Activated T-cell treated with anti-CD3 and anti-CD28 coated beads for 48 hours (primary cell): ENCODE results near the gene AIP.
"Not testable (repeated sequence)": the region's sequence is repeated elsewhere in the genome, so short reads cannot be mapped to it uniquely, and the experiment has no call there.

ENCODE experiments used
- DNase-seq: peaks from one replicate; pipeline ENCODE4 v3.0.0-alpha.2; 2020; ENCODE audit warnings: low read depth

The AIP gene

DNA sequence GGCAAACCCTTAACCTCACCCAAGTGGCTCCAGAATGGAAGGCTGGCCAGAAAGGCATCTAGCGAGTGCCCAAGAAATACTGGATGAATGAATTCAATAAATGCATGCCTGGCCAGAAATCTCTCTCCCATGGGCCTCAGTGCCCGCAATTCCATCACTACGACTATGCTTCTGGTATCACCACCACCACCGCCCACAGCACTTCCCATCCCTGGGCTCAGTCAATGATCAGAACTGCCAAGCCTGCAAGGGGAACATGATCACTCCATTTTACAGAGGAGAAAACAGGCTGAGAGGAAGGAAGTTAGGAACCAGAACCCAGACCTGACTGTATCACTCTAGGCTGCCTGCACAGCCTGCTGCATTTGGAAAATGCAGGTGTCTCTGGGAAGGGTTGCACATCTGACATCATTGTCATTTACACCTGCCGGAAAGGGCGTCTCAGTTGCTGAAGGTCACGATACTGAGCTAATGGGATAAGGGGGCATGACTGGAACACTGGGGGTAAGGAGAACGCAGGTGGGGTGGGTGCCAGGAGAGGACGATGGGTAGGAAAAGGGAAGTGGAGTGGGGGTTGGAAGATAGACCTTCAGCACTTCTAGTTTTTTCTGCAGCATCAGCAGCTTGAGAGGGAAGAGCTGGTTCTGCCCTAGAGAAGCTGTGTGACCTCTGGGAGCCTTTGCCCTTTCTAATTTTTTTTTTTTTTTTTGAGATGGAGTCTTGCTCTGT is 33.5 kb upstream of the AIP start:
- DNase-seq = no peak

GRCh38 chr11:67450796-67451657 is 31.8 kb upstream of the AIP start:
- DNase-seq = no peak

DNA sequence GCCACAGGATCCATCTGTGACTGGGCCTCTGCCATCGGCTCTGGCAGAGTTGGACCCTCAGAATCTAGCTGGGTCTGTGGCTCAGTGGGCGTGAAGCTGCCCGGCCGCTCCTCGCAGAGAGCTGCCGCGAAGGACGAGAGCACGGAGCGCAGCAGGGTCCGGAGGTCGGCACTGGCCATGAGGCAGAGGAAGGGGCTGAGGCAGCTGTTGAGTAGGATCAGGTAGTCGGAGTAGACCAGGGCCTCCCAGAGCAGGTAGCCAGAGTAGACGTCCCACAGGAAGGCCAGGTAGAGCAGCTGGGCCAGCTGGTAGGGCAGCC is 31.2 kb upstream of the AIP start:
- DNase-seq = no peak

DNA sequence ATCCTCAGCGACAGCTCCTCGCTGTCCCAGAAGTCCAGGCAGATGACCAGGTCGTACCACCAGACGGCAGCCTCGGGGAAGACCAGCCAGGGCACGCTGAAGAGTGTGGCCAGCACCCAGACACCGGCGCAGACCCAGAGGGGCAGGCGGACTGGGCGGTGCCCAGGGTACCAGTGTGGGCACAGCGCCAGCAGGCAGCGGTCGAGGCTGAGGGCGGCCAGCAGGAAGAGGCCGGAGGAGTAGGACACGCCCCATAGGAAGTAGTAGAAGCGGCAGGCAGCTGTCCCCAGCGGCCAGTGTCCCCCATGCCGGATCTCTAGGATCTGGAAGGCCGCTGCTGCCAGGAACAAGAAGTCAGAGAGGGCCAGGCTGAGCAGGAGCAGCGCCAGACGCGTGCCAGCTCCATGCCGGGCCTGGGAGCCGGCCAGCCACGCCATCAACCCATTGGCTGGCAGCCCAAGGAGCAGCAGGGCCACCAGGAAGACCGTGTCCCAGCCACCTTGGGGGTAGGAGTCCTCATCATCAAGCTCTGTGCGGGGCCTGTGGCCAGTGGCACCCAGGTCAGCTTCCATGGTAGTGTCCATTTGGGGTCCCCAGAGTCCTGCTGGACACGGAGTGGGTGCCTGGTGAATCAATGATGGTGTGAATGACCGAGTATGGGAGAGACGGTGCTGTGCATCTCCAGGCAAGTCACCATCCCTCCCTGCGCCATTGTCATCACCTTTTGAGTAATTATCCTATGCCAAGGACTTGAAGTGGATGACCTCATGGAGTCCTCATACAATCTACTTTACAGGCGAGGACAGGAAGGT is 30.5 kb upstream of the AIP start, which contains the start of gene GPR152:
Gene GPR152, minus strand, starts transcription at position 589 of the 812 bp plus-strand sequence. Its CDS starts 5 bp downstream, at position 584.
- DNase-seq = no peak

- DNase-seq = no peak
These were observed 28.8 kb upstream of the AIP start for GRCh38 chr11:67453816-67454732.

DNA sequence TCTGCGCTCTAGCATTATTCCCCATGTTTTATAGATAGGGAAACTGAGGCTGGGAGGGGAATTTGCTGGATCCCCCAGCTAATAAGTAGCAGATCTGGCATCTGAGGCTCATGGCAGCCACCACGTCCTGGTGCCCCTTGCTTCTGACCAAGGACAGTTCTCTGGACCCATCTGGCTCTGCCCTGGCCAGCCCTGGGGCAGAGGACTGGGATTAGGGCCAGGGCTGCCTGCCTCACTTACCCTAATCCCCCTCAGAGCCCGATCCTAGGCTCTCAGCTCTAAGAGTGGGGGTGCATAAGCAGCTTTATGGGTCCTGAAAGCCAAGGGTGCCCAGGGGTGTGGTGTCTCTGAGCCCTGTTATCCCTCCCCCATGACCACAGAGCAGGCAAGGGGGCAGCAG is 27.8 kb upstream of the AIP start, which contains the start of gene CABP4:
Gene CABP4, plus strand, starts transcription at position 301 of the 400 bp plus-strand sequence. Its CDS starts 70 bp downstream, at position 371.
- no peak for DNase-seq

DNA sequence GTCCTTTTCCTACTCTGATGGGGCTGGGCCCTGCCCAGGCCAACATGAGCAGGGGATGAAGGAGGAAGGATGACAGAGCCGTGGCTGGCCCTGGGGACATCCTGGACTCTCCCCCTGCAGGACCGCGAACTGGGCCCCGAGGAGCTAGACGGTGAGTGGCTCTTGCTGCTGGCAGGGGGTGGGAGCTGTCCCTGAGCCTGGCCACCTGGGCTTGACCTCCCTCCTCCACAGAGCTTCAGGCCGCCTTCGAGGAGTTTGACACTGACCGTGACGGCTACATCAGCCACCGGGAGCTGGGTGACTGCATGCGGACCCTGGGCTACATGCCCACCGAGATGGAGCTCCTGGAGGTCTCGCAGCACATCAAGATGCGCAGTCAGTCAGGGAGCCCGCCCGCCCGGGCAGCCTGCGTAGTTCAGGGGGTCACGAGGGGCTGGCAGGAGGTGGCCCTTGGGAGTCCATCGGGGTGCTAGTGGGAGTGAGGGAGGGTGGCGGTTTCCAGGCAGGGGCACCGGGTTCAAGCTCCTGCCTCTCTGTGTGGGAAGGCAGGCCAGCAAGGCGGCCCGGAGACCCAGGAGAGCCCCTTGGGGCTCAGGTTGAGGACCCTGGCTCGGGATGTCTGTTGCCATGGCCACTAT is 26.6 kb upstream of the AIP start:
- DNase-seq = no peak

DNA sequence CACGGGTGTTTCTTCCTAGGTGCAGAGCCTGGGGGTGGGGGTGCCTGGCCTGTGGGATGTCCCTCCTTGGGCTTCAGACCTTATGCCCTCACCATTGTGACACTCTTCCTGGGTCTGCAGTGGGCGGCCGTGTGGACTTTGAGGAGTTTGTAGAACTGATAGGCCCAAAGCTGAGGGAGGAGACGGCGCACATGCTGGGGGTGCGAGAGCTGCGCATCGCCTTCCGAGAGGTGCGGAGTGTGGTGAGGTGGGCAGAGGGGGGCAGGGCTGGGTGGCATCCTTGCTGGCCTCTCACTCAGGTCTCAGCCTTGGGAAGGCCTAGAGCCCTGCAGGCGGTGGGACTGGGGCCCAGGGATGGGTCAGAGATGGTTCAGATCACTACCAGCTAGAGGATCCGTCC is 25.4 kb upstream of the AIP start:
- no peak for DNase-seq

DNA sequence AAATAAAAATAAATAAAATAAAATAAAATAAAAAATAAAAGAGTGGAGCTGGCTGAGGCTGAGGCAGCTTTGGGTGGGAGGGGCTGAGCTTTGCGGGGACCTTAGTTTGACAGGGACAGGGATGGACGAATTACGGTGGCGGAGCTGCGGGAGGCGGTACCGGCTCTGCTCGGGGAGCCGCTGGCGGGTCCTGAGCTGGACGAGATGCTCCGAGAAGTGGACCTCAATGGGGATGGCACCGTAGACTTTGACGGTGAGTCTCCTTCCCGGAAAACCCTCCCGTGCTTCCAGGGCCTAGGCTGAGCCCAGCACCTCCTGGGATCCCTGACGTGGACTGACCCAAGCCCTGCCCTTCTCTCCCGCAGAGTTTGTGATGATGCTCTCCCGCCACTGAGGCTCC is 24.6 kb upstream of the AIP start:
- DNase-seq = no peak

GRCh38 chr11:67463186-67463585 is 19.6 kb upstream of the AIP start:
- no peak for DNase-seq

DNA sequence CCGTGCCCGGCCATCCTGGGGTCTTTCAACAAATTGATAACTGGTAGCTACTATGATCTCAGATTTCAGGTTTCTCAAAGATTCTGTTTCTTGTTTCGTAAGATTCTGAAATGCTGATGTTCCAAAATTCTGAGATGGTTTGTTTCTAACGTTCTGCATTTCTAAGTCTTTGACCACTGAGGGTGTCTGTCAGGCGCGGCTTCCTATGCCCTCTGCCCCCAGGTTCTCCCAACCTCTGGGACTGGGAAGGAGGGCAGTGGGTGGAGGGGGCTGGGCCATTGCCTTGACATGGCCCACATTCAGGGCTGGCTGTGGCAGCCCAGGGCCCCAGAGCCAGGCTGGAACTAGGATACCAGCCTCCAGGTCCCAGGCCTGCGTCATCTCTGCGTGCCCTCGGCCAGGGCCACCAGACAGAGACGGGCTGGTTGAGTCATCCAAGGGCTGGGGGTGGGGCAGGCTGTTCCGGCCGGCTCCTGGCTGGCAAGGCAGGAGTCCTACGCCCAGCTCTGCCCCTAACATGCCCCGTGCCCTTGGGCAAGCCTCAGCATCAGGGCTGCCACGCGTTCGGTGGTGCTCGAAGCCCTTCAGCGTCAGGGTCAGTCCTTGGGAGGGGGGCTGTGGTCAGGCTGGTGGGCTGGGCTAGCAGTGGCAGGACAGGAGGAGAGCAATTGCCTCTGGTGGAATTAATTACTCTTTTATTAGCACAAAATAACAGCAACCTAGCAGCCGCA is 19.0 kb upstream of the AIP start:
- no peak for DNase-seq

DNA sequence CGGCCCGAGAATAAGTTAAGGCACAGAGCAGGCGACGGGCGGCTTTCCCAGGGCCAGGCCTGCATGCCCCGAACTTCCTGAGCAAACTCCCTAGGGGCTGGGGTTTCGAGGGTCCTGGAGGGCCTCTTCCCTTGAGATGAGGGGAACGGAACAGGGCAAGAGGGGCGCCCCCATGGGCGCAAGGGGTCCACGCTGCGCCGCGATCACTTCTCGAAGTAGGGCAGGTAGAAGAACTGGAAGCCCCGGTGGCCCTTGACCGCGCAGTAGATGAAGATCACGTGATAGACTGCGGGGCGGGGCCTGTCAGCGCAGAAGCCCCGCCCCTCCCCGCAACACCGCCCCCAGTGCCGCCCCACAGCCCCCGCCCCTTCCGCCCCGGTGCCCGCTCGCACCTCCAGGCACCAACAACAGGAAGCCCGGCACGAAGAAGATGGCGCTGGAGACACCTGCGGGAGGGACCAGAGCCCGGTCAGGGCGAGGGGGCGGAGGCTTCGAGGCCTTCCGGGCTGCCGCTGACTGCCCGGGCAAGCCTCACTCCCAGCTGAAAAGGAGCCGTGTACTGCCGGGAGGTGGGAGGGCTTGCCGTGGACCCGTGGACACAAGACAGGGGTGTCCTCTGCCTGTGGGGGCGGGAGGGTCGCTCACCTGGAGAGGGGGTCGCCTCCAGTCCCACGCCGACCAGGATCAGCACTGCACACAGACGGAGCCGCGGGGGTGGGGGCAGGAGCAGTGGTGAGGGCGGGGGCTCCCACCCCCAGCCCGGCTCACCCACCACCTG is 18.2 kb upstream of the AIP start:
- DNase-seq = peak; percentile 90

GRCh38 chr11:67465189-67465510 is 17.7 kb upstream of the AIP start:
- no peak for DNase-seq

- not testable (repeated sequence) for DNase-seq
These were observed 17.3 kb upstream of the AIP start for GRCh38 chr11:67465530-67465929.

DNA sequence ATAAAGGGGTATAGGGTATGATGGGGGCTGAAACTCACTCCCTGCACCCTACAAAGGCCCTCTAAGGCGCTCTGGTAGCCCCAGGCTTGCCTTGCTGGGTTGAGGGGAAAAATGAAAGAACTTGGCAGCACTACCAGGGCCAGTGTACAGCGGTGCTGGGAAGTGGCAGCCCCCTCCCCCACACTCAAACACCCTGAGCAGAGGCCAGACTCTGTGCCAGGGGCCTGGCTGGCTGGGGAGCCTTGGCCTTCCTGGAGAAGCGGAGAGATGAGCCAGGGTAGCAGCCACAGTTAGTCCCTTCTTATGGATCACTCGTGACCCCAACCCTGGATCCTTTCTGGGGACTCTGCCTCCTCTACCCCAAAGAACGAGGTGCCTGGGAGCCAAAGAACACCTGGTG is 16.5 kb upstream of the AIP start:
- DNase-seq = no peak

- no peak for DNase-seq
These were observed 15.7 kb upstream of the AIP start for GRCh38 chr11:67466962-67467771.

DNA sequence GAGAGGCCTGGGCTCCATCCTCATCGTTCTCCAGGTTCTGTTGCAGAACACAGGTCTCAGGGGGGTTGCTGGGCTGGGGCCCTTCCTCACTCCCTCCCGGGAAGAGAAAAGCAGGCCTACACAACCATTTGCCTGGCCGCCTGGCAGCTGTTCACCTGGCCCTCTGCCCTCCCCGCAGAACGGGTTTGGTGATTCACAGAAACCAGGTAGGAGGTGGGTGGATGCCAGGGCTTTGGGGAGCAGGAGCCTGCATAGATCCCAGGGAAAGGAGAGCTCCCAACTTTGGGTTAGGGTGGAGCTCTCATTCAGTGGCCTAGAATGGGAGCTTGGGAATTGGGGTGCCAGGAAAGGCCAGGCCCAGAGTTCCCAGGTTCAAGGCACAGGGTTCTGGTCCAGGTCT is 14.8 kb upstream of the AIP start:
- DNase-seq = no peak

GRCh38 chr11:67468456-67468758 is 14.4 kb upstream of the AIP start:
- DNase-seq = no peak
